ENCODE results near the gene MYO1B. TPM values are rescaled to one million over a fixed set of nuclear protein-coding genes. Genes with fewer than 3 reads are reported as not detected.

MYO1B gene
- total RNA-seq, 1 donor from 2014 or later, result 43.7 TPM

- Histone ChIP-seq H3K27ac (peak overlapping the region; percentile 33), H3K27me3 (no peaks in the 10 kb centered on the region), H3K4me3 (no peak overlapping the region), H3K9me3 (no peaks in the 10 kb centered on the region), H3K4me1 (peaks cover 44% of the 10 kb centered on the region), H3K36me3 (no peaks in the 10 kb centered on the region)
- intact Hi-C loops (cut with DNase I), result no loop called here
- no peak for TF ChIP-seq POLR2A (IDR thresholded peaks at IDR 0.05)
- TF ChIP-seq, protein P1, sequence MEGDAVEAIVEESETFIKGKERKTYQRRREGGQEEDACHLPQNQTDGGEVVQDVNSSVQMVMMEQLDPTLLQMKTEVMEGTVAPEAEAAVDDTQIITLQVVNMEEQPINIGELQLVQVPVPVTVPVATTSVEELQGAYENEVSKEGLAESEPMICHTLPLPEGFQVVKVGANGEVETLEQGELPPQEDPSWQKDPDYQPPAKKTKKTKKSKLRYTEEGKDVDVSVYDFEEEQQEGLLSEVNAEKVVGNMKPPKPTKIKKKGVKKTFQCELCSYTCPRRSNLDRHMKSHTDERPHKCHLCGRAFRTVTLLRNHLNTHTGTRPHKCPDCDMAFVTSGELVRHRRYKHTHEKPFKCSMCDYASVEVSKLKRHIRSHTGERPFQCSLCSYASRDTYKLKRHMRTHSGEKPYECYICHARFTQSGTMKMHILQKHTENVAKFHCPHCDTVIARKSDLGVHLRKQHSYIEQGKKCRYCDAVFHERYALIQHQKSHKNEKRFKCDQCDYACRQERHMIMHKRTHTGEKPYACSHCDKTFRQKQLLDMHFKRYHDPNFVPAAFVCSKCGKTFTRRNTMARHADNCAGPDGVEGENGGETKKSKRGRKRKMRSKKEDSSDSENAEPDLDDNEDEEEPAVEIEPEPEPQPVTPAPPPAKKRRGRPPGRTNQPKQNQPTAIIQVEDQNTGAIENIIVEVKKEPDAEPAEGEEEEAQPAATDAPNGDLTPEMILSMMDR (IDR thresholded peaks at IDR 0.05), result no peak
- TF ChIP-seq POLR2AphosphoS5 (IDR thresholded peaks at IDR 0.05; ENCODE audit: insufficient read depth in 1 of 2, low read depth in 1 of 2), result no peak
- no peak for DNase-seq (ENCODE audit: extremely low spot score in 2 of 2)
Measured at GRCh38 chr2:191303140-191304005, 58.2 kb downstream of the MYO1B start.

DNA sequence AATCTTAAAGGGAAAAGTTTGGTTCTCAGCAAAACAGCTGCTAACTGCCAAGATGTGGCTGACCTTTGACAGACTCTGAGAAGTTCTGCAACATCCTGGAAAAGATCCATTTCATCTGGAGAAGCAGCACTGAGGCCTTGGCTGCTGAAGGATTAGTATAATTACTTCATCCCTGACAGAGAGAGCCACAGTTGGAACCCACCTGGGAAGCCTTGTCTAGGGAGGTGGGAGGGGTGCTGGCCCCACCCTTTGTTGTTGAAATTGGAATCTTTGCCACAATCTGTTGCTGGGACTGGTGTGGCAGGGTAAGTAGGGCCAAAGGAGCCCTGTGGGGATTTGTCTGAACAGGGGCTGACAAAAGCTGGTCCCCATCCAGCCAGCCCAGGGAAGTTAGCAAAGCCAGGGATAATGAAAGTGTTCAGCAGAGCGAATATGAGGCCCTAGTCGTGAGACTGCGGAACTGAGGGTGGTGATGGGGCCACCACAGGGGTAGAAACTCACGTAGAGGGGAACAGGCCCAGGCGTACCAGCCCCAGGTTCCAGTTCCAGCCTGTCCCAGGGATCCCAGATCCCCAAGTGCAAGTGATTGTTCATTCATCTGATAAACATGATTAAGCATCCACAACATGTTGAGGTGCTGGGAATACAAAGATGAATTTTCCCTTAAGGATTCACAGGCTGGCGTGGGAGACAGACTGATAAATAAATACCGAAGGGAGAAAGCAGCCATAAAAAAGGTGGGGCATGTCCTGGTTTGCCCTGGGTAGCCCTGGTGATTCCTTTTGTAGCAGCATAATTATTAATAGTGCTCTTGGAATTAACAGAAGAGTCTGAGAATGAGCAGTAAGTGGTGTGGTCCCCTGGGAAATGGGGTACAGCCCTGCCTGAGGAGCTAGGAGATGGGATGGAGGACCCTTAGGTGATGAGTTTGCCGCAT, 60.0 kb downstream of the MYO1B start:
- Histone ChIP-seq H3K4me3 (peak overlapping the region in 1 of 2 donors; percentile 23), H3K36me3 (no peaks in the 10 kb centered on the region), H3K9me3 (no peaks in the 10 kb centered on the region), H3K27ac (peak overlapping the region; percentile 79), H3K27me3 (no peaks in the 10 kb centered on the region), H3K4me1 (peaks cover 44% of the 10 kb centered on the region)
- intact Hi-C loops (cut with DNase I), result no loop called here
- peak in 1 of 2 donors; percentile 92 for DNase-seq (ENCODE audit: extremely low spot score in 2 of 2)
- TF ChIP-seq POLR2AphosphoS5 (IDR thresholded peaks at IDR 0.05; ENCODE audit: insufficient read depth in 1 of 2, low read depth in 1 of 2) (peak; percentile 28 to 51), POLR2A (IDR thresholded peaks at IDR 0.05) (no peak)

- intact Hi-C loops (cut with DNase I), result no loop called here
- H3K4me1 ChIP-seq, result peaks cover 38% of the 10 kb centered on the region
- DNase-seq (ENCODE audit: extremely low spot score in 2 of 2), result no peak
Measured at GRCh38 chr2:191308026-191308425, 62.8 kb downstream of the MYO1B start.

GRCh38 chr2:191311156-191311555, 66.0 kb downstream of the MYO1B start:
- H3K36me3 ChIP-seq, result no peaks in the 10 kb centered on the region
- no peak overlapping the region for H3K4me3 ChIP-seq
- H3K27ac ChIP-seq, result no peak overlapping the region
- DNase-seq (ENCODE audit: extremely low spot score in 2 of 2), result no peak
- no peaks in the 10 kb centered on the region for H3K27me3 ChIP-seq
- H3K9me3 ChIP-seq, result no peaks in the 10 kb centered on the region
- intact Hi-C loops (cut with DNase I), result no loop called here
- TF ChIP-seq POLR2A (IDR thresholded peaks at IDR 0.05) (no peak), POLR2AphosphoS5 (IDR thresholded peaks at IDR 0.05; ENCODE audit: insufficient read depth in 1 of 2, low read depth in 1 of 2) (no peak)
- TF ChIP-seq, protein P1 (IDR thresholded peaks at IDR 0.05), result no peak
- H3K4me1 ChIP-seq, result peaks cover 6% of the 10 kb centered on the region

More at GRCh38 chr2:191308026-191308425, 62.8 kb downstream of the MYO1B start:
- Histone ChIP-seq H3K4me3 (no peak overlapping the region), H3K27ac (no peak overlapping the region), H3K27me3 (no peaks in the 10 kb centered on the region), H3K36me3 (no peaks in the 10 kb centered on the region), H3K9me3 (no peaks in the 10 kb centered on the region)
- TF ChIP-seq POLR2AphosphoS5 (IDR thresholded peaks at IDR 0.05; ENCODE audit: insufficient read depth in 1 of 2, low read depth in 1 of 2) (no peak), POLR2A (IDR thresholded peaks at IDR 0.05) (no peak)
- TF ChIP-seq, protein P1 (IDR thresholded peaks at IDR 0.05), result no peak

DNA sequence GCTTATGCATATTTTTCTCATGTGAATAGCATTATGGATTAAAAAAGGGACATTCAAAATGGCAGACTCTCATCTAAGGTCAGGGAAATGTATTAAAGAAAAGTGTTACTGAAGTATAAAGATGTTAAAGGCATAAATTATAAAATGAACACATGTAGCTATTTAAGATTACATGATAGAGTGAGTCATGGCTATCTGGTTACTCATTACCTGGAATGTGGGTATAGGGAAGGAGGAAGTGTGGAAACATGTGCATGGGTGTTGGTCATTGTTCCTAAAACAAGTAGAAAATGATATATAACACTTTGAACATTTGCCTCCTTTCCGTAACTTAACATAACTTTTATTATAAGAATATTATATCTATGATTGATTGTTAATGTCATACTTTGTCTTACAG, 66.4 kb downstream of the MYO1B start:
- DNase-seq (ENCODE audit: extremely low spot score in 2 of 2), result no peak

More for the DNA sequence above, 66.4 kb downstream of the MYO1B start:
- TF ChIP-seq POLR2A (IDR thresholded peaks at IDR 0.05) (no peak), POLR2AphosphoS5 (IDR thresholded peaks at IDR 0.05; ENCODE audit: insufficient read depth in 1 of 2, low read depth in 1 of 2) (peak in 1 of 2 donors; percentile 72)
- Histone ChIP-seq H3K4me1 (peaks cover 4% of the 10 kb centered on the region), H3K27me3 (no peaks in the 10 kb centered on the region), H3K27ac (no peak overlapping the region), H3K36me3 (no peaks in the 10 kb centered on the region), H3K9me3 (no peaks in the 10 kb centered on the region), H3K4me3 (no peak overlapping the region)
- intact Hi-C loops (cut with DNase I), result no loop called here

Measured in vagina (tissue), 2 donors.